Measurements from ENCODE around the gene COL6A2.

GRCh38 chr21:46163380-46163779 lies 65.5 kb downstream of the COL6A2 start:
- TF ChIP-seq GATA2 (IDR thresholded peaks at IDR 0.05; ENCODE audit: low read depth, low read length) (no peak), GATA3 (IDR thresholded peaks at IDR 0.05; ENCODE audit: low read depth, low read length) (no peak)

All from SH-SY5Y (cell line).